Measurements from ENCODE around the gene THYN1.
"Not testable (repeated sequence)": the region's sequence is repeated elsewhere in the genome, so short reads cannot be mapped to it uniquely, and the experiment has no call there.

THYN1 gene

DNA sequence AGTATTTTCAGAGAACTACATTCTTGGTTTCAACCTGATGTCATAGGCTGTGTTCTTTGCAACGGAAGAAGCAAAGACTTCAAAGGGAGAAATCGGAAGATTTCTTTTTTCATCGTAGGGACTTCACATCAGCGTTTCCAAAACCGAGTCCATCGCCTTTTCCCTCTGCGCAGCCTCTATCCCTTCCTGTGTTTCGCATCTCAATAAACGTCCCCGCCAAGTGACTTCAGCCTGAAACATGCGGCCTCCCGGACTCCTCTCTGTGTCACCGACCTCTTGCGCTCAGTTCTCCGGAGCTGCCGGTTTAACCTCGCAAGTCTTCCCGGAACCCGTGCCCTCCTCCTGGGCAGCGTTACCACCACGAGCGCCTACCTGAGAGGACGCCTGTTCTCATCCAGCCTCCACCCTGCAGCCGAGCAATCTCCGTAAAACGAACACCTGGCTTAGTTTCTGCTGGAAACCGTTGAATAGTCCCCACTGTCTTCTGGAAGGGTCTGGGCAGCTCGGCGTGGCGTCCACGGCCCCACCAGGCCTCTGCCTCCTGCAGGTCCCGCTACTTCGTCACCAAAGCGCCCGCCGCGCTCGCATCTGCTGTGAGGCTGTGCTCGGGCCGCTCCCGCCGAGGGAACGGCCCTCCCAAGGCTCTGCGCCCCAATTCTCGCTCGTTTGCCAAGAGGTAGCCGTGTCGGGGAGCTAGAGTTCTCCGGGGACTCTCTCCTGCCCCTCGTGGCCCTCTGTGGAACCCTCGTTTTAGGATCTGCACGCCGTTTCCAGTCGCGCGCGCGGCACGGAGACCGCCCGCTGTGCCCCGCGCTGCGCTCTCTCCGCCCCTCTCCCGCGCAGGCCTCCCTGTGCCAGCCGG, 22.6 kb upstream of the THYN1 start, which contains the start of gene GLB1L3:
TSS of gene GLB1L3 (plus strand) at position 846 of the 862 bp plus-strand sequence. CDS start 362 bp downstream, outside the sequence.
- DNase-seq (ENCODE audit: low read depth in 1 of 2, low spot score in 1 of 2): peak; percentile 58 to 71

DNA sequence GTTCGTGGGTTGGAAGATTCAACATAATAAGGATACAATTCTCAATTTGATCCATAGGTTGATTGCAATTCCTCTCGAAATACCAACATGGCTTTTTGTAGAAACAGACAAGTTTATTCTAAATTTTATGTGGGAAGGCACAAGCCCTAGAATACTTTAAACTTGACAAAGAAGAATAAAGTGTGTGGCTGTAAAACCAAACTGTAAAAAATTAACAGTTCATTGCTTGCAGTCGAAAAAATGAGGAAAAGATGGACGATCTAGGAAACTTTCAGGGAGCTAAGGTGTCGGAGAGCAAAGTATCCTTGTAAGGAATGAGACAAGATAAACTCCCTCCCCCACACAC, 22.0 kb upstream of the THYN1 start:
- DNase-seq (ENCODE audit: low read depth in 1 of 2, low spot score in 1 of 2): no peak

DNA sequence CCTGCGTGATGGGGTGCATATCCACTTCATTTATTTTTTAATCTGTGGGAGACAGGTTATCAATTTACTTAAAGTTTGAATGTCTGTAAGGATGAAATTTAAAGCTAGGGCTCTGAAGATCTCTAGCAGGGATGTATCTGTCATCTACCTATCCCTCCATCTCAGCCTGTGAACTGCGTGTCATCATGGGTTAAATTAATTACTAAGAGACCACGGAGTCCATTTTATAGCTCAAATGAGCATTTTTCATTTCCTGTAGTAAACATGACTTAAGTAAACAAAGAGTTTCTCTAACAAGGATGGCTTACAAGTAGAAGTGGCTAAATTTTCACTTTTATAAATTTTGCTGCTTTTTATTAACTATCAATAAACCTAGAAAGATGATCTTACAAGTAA, 20.2 kb upstream of the THYN1 start:
- DNase-seq (ENCODE audit: low read depth in 1 of 2, low spot score in 1 of 2): no peak

DNA sequence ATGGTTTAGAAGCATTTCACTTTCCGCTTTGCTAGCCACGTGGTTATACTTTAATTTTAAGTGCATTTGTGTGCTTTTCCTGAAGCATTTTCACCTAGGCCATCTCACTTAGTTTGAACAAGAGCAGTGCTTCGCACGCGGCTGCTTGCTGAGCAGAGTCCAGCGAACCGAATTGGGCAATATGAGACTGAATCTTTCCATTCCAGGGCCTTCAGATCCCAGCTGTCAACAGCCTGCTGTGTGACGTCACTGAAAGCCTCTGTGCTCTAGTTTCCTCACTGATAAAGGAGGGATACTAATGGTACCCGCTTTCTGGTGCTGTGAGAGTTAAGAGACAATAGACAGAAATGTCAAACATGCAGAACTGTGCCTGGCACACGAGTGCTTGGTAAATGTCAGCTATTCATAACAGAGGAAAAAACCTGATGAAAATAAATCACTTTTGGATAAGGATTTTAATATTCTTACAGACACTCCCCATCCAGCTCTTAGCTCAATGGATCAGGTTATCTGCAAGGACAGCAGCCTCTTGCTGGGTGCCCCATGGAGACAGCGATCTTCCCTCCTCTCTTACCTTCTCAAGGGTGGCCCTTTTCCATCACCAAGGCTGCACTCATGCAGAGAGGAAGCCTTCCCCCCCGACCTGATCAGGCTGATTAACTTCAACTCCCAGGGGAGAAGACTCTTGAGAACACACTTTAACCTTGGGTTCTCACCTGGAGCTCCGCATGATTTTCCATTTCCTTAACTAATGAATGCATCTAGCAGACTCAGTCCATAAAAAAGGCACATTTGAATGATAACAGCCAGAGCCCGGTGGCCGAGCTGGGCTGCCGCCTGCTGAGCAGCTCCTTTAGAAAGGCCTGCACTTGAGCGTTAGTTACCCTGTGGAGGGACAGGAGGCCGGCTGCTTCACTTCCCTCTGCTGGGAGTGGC, 19.5 kb upstream of the THYN1 start:
- DNase-seq (ENCODE audit: low read depth in 1 of 2, low spot score in 1 of 2): no peak

DNA sequence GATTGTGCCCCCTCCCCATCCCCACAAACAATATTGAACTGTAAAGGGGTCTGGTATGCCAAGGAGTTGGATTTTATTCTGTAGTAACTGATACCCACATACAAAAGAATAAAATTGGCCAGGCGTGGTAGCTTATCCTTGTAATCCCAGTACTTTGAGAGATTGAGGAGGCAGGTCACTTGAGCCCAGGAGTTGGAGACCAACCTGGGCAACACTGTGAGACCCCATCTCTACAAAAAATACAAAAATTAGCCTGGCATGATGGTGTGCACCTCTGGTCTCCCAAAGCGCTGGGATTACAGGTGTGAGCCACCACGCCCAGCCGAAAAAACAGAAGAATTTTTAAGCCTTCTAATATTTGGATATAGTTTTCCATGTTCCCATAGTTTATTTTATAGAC, 18.8 kb upstream of the THYN1 start:
- DNase-seq (ENCODE audit: low read depth in 1 of 2, low spot score in 1 of 2): no peak

DNA sequence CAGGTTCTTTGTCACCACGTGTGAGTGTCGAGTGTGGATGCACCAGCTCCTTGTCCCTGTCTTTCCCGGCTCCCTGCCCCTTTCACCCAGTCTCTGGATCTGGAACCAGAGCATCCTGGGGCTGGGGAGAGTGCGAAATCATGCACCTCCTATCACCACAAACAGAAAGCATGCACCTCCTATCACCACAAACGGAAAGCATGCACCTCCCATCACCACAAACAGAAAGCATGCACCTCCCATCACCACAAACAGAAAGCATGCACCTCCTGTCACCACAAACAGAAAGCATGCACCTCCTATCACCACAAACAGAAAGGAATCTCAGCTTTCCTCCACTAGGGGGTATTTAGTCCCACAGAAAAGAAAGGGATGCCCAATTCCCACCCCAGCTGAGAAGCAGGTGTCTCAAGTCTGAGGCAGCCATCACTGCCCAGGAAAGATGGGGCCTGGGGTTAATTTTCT, 17.1 kb upstream of the THYN1 start:
- DNase-seq (ENCODE audit: low read depth in 1 of 2, low spot score in 1 of 2): no peak

DNA sequence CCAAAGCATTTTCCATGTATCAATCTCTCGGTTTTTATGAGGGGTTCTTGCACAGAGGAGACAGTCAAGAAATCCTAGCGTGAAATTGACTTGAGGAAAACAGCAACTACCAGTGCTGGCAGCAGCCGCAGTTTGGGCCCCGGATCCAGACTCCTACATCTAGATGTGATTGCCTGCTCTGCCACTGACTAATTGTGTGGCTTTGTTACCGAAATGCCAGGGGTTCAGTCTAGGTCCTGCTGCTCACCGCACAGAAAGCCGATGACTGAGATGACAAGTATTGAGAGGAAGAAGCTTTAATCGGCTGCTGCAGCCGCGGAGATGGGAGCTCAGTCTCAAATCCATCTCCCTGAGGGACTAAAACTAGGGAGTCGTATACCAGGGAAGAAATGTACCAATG, 14.8 kb upstream of the THYN1 start:
- DNase-seq (ENCODE audit: low read depth in 1 of 2, low spot score in 1 of 2): no peak

DNA sequence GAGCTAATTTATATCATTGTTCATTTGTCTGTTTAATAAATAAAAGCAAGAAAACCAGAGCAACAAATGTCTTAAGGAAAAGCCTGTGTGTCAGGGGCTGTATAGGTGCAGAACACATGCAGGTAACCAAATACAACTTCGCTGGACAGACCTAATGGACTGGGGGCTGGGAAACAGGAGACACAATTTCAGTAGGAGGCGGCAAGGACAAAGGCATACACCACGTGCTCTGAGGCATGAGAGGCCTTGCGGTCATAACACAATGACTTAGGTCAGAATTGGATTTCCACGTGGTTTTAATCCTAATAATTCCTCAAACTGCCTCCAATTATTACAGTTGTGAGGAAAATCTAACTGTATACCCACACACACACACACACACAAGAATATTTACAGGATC, 14.3 kb upstream of the THYN1 start:
- no peak for DNase-seq (ENCODE audit: low read depth in 1 of 2, low spot score in 1 of 2)

DNA sequence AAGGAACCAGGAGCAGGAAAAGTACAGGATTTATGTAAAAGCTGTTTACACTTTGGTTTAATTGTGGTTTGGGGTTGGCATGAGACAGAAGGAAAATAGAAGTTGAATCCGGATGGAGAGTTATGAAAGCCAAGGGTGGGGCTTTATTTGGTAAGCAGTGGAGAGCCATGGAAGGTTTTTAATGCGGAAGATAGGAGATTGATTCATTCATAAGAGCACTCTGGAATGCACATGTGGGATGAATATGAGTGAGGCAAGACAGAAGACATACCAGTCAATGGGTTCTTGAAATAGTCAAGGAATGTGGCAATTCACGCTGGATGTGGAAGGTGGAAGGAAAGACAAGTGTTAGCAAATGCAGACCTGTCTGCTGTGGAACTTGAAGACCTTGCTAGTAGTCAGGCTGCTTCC, 13.7 kb upstream of the THYN1 start:
- no peak for DNase-seq (ENCODE audit: low read depth in 1 of 2, low spot score in 1 of 2)

DNA sequence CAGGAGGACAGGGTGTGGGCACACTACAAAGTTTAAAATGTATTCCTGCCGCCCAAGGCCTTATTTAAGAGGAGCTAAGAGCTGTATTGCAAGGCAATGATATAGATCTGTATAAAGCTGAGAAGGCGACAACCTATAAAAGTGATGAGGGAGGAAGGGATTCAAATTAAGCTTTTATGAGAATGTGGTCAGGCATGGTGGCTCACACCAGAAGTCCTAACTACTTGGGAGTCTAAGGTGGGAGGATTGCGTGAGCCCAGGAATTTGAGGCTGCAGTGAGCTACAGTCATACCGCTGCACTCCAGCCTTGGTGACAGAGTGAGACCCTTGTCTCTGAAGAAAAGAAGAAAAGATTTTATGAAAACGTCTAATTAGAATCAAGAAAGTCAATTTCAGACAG, 13.3 kb upstream of the THYN1 start:
- DNase-seq (ENCODE audit: low read depth in 1 of 2, low spot score in 1 of 2): no peak

DNA sequence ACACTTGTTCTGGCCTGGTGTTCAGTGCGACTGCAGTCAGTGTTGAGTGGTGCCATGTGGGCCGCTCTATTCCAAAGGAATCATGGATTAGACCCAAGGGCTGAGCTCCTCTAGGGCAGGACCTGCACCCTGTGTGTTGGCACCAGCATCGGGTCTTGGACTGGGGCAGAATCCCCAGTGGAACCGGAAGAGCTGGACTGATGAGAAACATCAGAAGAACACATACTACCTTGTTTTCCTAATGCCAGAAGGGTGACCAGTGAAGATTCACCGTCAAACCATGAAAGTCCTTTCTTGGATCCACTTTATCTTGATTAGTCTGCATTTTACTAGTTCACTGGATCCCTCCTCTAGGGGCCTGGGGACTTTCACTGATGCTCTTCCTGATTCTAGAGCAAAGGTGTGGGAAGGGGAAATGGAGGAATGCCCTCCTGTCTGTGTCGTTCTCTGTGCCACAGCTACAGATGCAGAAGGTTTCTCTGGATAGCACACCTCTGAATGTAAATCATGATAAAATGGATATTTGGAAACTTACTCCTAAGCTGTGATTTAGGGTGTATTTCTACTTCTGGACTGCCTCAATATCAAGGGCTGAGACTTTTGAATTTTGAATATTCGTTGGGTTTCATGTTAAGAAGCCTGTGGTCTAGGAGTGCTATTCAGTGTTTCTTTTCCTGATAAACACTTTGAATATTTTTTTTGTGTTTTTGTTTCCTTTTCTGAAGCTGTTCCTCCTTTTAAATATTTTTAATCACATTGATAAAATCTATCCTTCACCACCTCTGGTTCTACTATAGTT, 12.0 kb upstream of the THYN1 start:
- DNase-seq (ENCODE audit: low read depth in 1 of 2, low spot score in 1 of 2): no peak

DNA sequence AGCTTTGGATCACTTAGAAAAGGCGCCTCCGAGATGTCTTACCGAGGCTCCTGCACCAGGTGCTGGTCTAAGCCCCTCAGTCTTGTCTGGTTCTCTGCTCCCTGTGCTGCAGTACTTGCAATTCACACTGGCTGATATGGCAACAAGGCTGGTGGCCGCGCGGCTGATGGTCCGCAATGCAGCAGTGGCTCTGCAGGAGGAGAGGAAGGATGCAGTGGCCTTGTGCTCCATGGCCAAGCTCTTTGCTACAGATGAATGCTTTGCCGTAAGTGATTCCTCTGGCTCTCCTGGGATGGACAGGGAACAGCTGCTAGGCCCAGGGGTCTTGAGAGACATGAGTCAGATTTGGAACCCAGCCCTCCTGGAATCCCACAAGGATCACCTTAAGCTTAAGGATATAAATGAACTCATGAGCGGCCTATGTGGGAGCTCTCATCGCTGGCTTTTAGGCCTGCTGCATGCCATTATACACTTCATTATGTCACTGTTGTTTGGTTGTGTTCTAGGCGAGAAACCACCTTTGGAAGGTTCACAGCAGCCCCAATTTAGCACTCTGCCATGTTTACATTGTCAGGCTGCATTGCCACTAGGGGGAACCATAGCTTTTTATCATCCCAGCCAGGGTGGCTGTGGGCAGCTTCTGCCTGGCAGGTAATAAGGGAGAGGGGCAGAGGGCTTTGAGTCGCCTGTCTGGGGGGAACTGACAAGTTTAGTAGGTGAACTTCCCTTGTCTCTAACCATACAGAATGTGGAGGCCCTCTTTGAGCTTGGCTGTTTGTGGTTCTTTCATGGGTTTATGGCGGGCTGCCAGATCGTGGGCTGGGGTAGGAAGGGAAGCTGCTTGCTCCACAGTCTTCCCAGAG, 8.7 kb upstream of the THYN1 start:
- DNase-seq (ENCODE audit: low read depth in 1 of 2, low spot score in 1 of 2): peak in 1 of 2 donors; percentile 17

DNA sequence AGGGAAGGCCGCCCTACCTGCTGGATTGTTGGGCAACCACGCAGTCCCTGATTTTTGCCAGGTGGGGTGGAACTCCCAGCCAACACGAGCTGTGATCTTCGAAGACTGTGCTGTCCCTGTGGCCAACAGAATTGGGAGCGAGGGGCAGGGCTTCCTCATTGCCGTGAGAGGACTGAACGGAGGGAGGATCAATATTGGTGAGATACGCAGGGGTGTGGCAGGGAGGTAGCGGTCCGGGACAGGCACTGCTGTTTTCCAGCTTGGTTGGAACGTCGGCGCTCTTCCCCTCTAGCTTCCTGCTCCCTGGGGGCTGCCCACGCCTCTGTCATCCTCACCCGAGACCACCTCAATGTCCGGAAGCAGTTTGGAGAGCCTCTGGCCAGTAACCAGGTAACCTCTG, 7.8 kb upstream of the THYN1 start:
- no peak for DNase-seq (ENCODE audit: low read depth in 1 of 2, low spot score in 1 of 2)

DNA sequence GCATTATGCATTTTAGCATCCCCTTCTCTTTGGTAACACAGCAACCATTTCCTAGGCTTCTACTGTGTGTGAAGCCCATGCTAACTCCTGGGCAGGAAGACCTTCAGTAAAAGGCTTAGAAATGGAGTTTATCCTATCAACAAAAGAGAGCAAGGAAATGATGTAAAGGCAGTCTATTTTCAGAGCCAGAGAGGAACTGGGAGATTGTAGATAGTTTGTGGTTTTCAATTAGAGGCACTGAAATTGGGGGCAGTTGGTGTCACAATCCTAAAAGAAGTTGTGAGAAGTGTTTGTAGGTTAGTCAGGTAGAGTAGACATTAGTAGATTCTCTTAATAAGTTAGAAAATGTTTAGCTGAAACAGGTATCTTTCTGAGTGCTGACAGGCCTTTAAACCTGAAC, 7.4 kb upstream of the THYN1 start:
- DNase-seq (ENCODE audit: low read depth in 1 of 2, low spot score in 1 of 2): no peak

DNA sequence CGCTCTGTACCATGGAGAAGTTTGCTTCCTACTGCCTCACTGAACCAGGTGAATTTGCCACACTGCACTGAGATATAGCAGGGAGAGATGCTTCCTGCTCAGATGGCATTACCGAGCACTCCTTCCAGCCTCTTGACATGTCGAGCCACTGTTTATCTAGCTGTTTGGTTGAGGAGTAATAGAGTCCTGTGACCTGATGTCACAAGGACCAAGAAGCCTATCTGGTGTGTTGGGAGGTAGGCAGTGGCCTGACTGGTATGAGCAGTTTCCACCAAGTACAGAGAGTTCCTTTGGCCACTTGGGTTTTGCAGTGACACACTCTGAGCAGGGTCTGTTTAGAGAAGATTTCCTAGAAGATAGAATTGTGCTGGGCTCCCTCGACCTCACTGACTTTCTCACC, 5.4 kb upstream of the THYN1 start:
- DNase-seq (ENCODE audit: low read depth in 1 of 2, low spot score in 1 of 2): no peak

DNA sequence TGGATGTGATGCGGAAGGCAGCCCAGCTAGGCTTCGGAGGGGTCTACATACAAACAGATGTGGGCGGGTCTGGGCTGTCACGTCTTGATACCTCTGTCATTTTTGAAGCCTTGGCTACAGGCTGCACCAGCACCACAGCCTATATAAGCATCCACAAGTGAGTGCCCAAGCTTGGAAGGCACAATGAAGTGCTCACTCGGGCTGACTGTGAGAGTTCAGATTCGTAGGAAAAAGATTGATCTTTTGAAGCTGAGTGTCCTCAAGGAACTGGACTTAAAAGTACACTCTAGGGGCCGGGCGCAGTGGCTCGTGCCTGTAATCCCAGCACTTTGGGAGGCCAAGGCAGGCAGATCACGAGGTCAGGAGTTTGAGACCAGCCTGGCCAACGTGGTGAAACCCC, 3.9 kb upstream of the THYN1 start:
- no peak for DNase-seq (ENCODE audit: low read depth in 1 of 2, low spot score in 1 of 2)

DNA sequence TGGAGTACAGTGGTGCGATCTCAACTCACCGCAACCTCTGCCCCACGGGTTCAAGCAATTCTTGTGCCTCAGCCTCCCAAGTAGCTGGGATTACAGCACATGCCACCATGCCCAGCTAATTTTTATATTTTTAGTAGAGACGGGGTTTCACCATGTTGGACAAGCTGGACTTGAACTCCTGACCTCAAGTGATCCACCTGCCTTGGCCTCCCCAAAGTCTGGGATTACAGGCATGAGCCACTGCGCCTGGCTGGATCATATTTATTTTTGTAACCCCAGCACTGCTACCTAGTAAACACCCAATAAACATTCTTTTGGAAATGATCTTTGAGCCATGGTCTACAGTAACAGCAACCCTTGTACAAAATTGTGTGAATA, 2.0 kb upstream of the THYN1 start:
- DNase-seq (ENCODE audit: low read depth in 1 of 2, low spot score in 1 of 2): not testable (repeated sequence)

DNA sequence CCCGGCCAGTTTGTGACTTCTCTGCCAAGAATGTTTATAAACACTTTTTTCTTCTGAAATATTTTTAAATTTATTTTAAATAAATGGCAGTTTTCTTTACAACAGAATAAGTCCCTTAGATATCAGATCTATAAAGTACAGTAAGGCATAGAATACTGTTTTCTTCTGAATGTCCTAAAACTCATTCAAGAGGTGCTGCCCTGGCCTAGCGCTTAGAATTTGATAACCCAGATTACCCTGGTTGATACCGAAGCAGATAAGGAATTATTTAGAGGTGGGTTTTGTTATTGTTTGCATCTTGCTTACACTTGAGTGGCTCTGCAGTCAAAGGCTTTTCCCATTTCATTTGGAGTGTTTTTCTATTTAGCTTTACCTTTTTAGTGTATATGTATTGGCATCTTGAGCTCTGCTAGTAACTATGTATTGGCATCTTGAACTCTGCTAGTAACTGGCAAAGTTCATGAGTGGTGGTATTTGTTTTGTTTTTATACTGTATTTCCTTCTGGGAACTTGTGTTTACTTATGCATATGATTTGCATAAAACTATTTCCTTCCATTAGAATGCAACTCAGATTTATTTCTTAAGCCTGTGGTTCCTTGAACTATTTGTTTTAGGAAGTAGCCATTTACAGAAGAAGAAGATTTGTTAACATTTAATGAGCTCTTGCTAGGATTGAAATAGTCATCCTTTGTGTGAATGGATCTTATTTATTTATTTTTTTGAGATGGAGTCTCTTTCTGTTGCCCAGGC, 1.5 kb upstream of the THYN1 start:
- DNase-seq (ENCODE audit: low read depth in 1 of 2, low spot score in 1 of 2): no peak

DNA sequence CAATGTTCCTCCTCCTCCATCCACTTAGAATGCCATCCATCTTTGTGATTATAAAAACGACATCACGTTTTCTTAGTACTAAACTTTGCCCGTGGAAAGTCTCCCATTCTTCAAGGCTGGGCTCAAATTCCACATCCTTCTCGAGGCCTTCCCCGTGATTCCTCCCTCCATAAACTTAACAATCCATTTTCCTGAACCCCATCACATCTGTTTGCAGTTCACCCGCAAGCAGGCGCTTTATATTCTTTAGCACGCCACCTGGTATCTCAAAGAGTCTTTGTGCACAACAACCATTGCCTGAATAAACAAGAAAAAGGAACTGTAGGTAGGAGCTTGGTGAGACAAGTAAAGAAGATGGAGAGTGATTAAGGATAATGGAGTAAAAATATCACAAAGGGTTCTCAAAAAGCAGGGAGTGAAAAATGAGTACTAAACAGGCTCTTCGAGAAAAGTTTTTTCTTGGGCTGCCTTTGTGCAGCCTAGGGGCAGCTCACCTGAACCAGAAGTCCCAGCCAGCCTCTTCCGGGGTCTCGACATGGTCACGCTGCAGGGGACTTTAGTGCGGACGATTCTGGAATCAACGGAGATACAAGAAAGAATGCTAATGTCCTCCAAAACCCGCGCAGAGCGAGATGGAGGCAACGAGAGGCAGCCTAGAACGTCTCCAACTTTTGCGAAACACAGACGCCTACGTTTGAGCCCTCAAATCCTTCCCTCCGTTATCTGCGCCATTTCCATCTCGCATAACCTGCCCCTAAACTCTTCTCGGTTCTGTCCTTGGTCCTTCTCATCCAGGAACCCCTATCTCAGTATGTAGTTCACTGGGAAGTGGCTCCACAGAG, 585 bp downstream of the THYN1 start:
- peak in 1 of 2 donors; percentile 10 for DNase-seq (ENCODE audit: low read depth in 1 of 2, low spot score in 1 of 2)
